ENCODE data around the gene SEPSECS. TPM values are rescaled to one million over a fixed set of nuclear protein-coding genes. Genes with fewer than 3 reads are reported as not detected.

The SEPSECS gene
- total RNA-seq, 4 donors from 2014 or later: 6.6 to 19.2 (median 9.0) TPM

GRCh38 chr4:25117274-25117673 is 43.0 kb downstream of the SEPSECS start:
- Histone ChIP-seq H3K27me3 (no peaks in the 10 kb centered on the region), H3K27ac (no peak overlapping the region), H3K4me1 (no peaks in the 10 kb centered on the region), H3K4me3 (no peak overlapping the region), H3K9me3 (no peaks in the 10 kb centered on the region), H3K36me3 (peaks cover 0 to 13% (median 0%) of the 10 kb centered on the region in 3 donors)
- DNase-seq (ENCODE audit: low spot score in 2 of 2): no peak
- 40 to 64% methylated on average over 4 of the region's 4 CpGs for WGBS, 2 donors
- TF ChIP-seq EP300 (IDR thresholded peaks at IDR 0.05): no peak
- TF ChIP-seq POLR2A (IDR thresholded peaks at IDR 0.05): no peak
- TF ChIP-seq, protein P1, sequence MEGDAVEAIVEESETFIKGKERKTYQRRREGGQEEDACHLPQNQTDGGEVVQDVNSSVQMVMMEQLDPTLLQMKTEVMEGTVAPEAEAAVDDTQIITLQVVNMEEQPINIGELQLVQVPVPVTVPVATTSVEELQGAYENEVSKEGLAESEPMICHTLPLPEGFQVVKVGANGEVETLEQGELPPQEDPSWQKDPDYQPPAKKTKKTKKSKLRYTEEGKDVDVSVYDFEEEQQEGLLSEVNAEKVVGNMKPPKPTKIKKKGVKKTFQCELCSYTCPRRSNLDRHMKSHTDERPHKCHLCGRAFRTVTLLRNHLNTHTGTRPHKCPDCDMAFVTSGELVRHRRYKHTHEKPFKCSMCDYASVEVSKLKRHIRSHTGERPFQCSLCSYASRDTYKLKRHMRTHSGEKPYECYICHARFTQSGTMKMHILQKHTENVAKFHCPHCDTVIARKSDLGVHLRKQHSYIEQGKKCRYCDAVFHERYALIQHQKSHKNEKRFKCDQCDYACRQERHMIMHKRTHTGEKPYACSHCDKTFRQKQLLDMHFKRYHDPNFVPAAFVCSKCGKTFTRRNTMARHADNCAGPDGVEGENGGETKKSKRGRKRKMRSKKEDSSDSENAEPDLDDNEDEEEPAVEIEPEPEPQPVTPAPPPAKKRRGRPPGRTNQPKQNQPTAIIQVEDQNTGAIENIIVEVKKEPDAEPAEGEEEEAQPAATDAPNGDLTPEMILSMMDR (IDR thresholded peaks at IDR 0.05): no peak

- no peaks in the 10 kb centered on the region for H3K4me1 ChIP-seq
- no peaks in the 10 kb centered on the region for H3K9me3 ChIP-seq
- H3K27me3 ChIP-seq: no peaks in the 10 kb centered on the region
- no peak overlapping the region for H3K4me3 ChIP-seq
- TF ChIP-seq, protein P1 (IDR thresholded peaks at IDR 0.05): no peak
- TF ChIP-seq EP300 (IDR thresholded peaks at IDR 0.05) (no peak), POLR2A (IDR thresholded peaks at IDR 0.05) (no peak)
- DNase-seq (ENCODE audit: low spot score in 2 of 2): no peak
- H3K27ac ChIP-seq: no peak overlapping the region
- peaks cover 0 to 10% (median 0%) of the 10 kb centered on the region in 3 donors for H3K36me3 ChIP-seq
- WGBS, 2 donors: 68 to 70% methylated on average over 13 of the region's 13 CpGs
These were observed 46.0 kb downstream of the SEPSECS start for GRCh38 chr4:25113915-25114904.

DNA sequence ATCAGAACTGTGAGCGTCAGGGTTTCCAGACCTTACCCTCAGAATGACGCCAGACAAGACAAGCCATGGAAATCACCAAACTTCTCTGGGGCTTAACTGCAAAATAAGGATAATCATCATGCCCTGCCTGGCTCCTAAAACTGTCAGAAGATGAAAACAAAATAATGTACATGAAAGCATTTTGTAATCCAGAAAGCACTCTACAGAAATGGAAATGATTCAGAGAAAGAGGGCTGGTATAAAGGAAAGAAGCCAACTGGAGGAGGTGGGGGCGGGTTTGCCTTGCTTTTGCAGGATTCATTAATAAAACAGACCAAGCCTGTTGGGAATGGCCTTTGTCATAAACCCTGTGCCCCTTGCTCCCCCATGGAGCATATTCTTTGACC is 47.3 kb downstream of the SEPSECS start:
- Histone ChIP-seq H3K4me1 (no peaks in the 10 kb centered on the region), H3K36me3 (peaks cover 0 to 3% (median 0%) of the 10 kb centered on the region in 3 donors), H3K27ac (no peak overlapping the region), H3K27me3 (no peaks in the 10 kb centered on the region), H3K4me3 (no peak overlapping the region), H3K9me3 (no peaks in the 10 kb centered on the region)
- DNase-seq (ENCODE audit: low spot score in 2 of 2): no peak
- no peak for TF ChIP-seq POLR2A (IDR thresholded peaks at IDR 0.05)
- TF ChIP-seq, protein P1 (IDR thresholded peaks at IDR 0.05): no peak
- no peak for TF ChIP-seq EP300 (IDR thresholded peaks at IDR 0.05)
- 81 to 82% methylated on average over 3 of the region's 3 CpGs for WGBS, 2 donors

DNA sequence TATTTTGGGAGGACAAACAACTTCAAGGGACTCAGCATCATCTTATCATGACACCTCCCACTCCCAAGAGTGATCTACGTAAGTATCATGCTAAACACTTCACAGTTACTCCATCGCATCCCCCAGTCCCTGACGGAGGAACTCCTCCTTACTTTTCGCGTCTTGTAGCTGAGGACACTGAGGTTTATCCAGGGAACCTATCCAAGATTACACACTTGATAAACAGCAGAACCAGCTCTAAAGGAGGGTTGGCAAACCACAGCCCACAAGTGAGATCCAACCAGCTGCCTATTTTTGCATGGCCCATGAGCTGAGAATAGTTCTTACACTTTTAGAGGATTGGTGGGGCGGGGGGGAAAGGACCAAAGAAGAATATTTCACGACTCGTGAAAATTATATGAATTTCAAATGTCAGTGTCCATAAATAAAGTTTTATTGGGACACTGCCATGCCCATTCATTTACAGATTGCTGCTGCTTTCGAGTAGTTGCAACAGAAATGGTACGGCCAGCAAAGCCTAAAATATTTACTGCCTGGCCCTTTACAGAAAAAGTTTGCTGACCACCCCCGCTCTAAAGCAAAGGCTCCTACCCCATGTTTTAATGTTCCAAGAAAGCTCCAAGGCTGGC is 47.8 kb downstream of the SEPSECS start:
- Histone ChIP-seq H3K4me1 (no peaks in the 10 kb centered on the region), H3K4me3 (no peak overlapping the region), H3K36me3 (peaks cover 0 to 3% (median 0%) of the 10 kb centered on the region in 3 donors), H3K9me3 (no peaks in the 10 kb centered on the region), H3K27ac (no peak overlapping the region), H3K27me3 (no peaks in the 10 kb centered on the region)
- TF ChIP-seq POLR2A (IDR thresholded peaks at IDR 0.05) (no peak), EP300 (IDR thresholded peaks at IDR 0.05) (no peak)
- TF ChIP-seq, protein P1 (IDR thresholded peaks at IDR 0.05): no peak
- 81 to 86% methylated on average over 11 of the region's 11 CpGs for WGBS, 2 donors
- DNase-seq (ENCODE audit: low spot score in 2 of 2): no peak

All from tibial nerve (tissue), 4 donors.